HEK293 (cell line): ENCODE measurements around the gene KIAA0753.

Experiments used
- CTCF ChIA-PET: fragments of 350-600 bp; formaldehyde crosslinking; extraction: SDS; loops from one replicate; lab custom pipeline; 2021; ENCODE audit warnings: antibody characterized with exemption; lab: Yijun Ruan, JAX
- POLR2A ChIA-PET: fragments of 300-600 bp; formaldehyde crosslinking; extraction: SDS; loops from one replicate; lab custom pipeline; 2020; ENCODE audit warnings: antibody characterized with exemption, inconsistent platforms; lab: Yijun Ruan, JAX
- H3K27ac ChIP-seq: fragments of 200-500 bp; sonication (Bioruptor generic); 2 replicates; pipeline ENCODE4 v1.5.1; 2014; ENCODE audit warnings: low read depth, low read length, control low read depth, inconsistent platforms; ENCODE audit errors: extremely low read depth
- H3K36me3 ChIP-seq, 2 experiments: fragments of 200-500 bp in 1 of 2; sonication (Bioruptor generic) in 1 of 2; 1 replicate in 1 of 2; 2 replicates in 1 of 2; pipeline ENCODE4 v1.5.1; 2014 to 2017; ENCODE audit warnings: inconsistent platforms in 2 of 2, low read length in 2 of 2; ENCODE audit not compliant: control insufficient read depth in 2 of 2, insufficient read depth in 1 of 2
- H3K4me1 ChIP-seq: fragments of 200-500 bp; sonication (Bioruptor generic); 2 replicates; pipeline ENCODE4 v1.5.1; 2014; ENCODE audit warnings: mild to moderate bottlenecking, low read length, inconsistent platforms; ENCODE audit not compliant: control insufficient read depth, insufficient read depth
- H3K4me3 ChIP-seq: 2 replicates; pipeline ENCODE4 v1.5.1; 2011; ENCODE audit warnings: low read depth, mild to moderate bottlenecking, control low read depth, low read length, moderate library complexity
- H3K9me3 ChIP-seq: fragments of 200-500 bp; sonication (Bioruptor generic); 2 replicates; pipeline ENCODE4 v1.5.1; 2014; ENCODE audit warnings: low read depth, low read length, inconsistent platforms; ENCODE audit not compliant: control insufficient read depth, insufficient read depth
- EGR2 ChIP-seq: fragments of 450-650 bp; formaldehyde crosslinking; IDR thresholded peaks from 2 replicates; pipeline ENCODE4 v1.5.1; 2016; ENCODE audit warnings: low read depth, missing biosample characterization, missing genetic modification characterization
- PRDM2 ChIP-seq: fragments of 450-650 bp; formaldehyde crosslinking; IDR thresholded peaks from 2 replicates; pipeline ENCODE4 v1.5.1; 2016; ENCODE audit warnings: missing biosample characterization, missing genetic modification characterization, borderline replicate concordance
- YY2 ChIP-seq: fragments of 450-650 bp; formaldehyde crosslinking; IDR thresholded peaks from 2 replicates; pipeline ENCODE4 v1.5.1; 2016; ENCODE audit warnings: missing biosample characterization, missing genetic modification characterization
- ZBTB7A ChIP-seq: fragments of 450-650 bp; formaldehyde crosslinking; IDR thresholded peaks from 2 replicates; pipeline ENCODE4 v1.5.1; 2016; ENCODE audit warnings: low read depth, missing biosample characterization, missing genetic modification characterization
- ZBTB8A ChIP-seq: fragments of 450-650 bp; formaldehyde crosslinking; IDR thresholded peaks from 2 replicates; pipeline ENCODE4 v1.5.1; 2016; ENCODE audit warnings: missing biosample characterization, missing genetic modification characterization
- ZNF112 ChIP-seq: fragments of 450-650 bp; formaldehyde crosslinking; IDR thresholded peaks from 2 replicates; pipeline ENCODE4 v1.5.0; 2017; ENCODE audit warnings: missing biosample characterization, missing genetic modification characterization
- ZNF202 ChIP-seq: fragments of 450-650 bp; formaldehyde crosslinking; IDR thresholded peaks from 2 replicates; pipeline ENCODE4 v1.5.1; 2016; ENCODE audit warnings: missing biosample characterization, missing genetic modification characterization, borderline replicate concordance
- ZNF211 ChIP-seq: fragments of 450-650 bp; formaldehyde crosslinking; IDR thresholded peaks from 2 replicates; pipeline ENCODE4 v1.5.1; 2016; ENCODE audit warnings: low read depth, missing biosample characterization, missing genetic modification characterization
- ZNF341 ChIP-seq: fragments of 450-650 bp; formaldehyde crosslinking; IDR thresholded peaks from 2 replicates; pipeline ENCODE4; 2016; ENCODE audit warnings: low read depth, missing biosample characterization, missing genetic modification characterization
- ZNF423 ChIP-seq: fragments of 450-650 bp; formaldehyde crosslinking; IDR thresholded peaks from 2 replicates; pipeline ENCODE4 v1.5.1; 2016; ENCODE audit warnings: missing biosample characterization, missing genetic modification characterization
- ZNF48 ChIP-seq: fragments of 450-650 bp; formaldehyde crosslinking; IDR thresholded peaks from 2 replicates; pipeline ENCODE4 v1.5.1; 2016; ENCODE audit warnings: missing biosample characterization, missing genetic modification characterization
- ZNF548 ChIP-seq: fragments of 450-650 bp; formaldehyde crosslinking; IDR thresholded peaks from 2 replicates; pipeline ENCODE4 v1.5.1; 2016; ENCODE audit warnings: missing biosample characterization, missing genetic modification characterization
- ZNF560 ChIP-seq: fragments of 450-650 bp; formaldehyde crosslinking; IDR thresholded peaks from 2 replicates; pipeline ENCODE4 v1.5.1; 2017; ENCODE audit warnings: missing biosample characterization, missing genetic modification characterization, borderline replicate concordance
- ZNF585B ChIP-seq: fragments of 450-650 bp; formaldehyde crosslinking; IDR thresholded peaks from 2 replicates; pipeline ENCODE4 v1.5.1; 2016; ENCODE audit warnings: missing biosample characterization, missing genetic modification characterization
- ZNF600 ChIP-seq: fragments of 450-650 bp; formaldehyde crosslinking; IDR thresholded peaks from 2 replicates; pipeline ENCODE4 v1.5.1; 2016; ENCODE audit warnings: missing biosample characterization, missing genetic modification characterization
- ZNF670 ChIP-seq: fragments of 450-650 bp; formaldehyde crosslinking; IDR thresholded peaks from 2 replicates; pipeline ENCODE4 v1.5.1; 2016; ENCODE audit warnings: missing biosample characterization, missing genetic modification characterization, low read depth
- ZNF701 ChIP-seq: fragments of 450-650 bp; formaldehyde crosslinking; IDR thresholded peaks from 2 replicates; pipeline ENCODE4 v1.5.1; 2016; ENCODE audit warnings: missing biosample characterization, missing genetic modification characterization
- ZNF777 ChIP-seq: fragments of 450-650 bp; formaldehyde crosslinking; IDR thresholded peaks from 2 replicates; pipeline ENCODE4 v1.5.1; 2017; ENCODE audit warnings: missing biosample characterization, missing genetic modification characterization, borderline replicate concordance
- ZXDB ChIP-seq: fragments of 450-650 bp; formaldehyde crosslinking; IDR thresholded peaks from 2 replicates; pipeline ENCODE4 v1.5.1; 2016; ENCODE audit warnings: missing biosample characterization, missing genetic modification characterization
- TF ChIP-seq, protein P1 (sequence below): fragments of 450-650 bp; IDR thresholded peaks from 2 replicates; pipeline ENCODE4 v1.5.1; 2018; ENCODE audit warnings: missing biosample characterization, mild to moderate bottlenecking, missing genetic modification characterization

The KIAA0753 gene

DNA sequence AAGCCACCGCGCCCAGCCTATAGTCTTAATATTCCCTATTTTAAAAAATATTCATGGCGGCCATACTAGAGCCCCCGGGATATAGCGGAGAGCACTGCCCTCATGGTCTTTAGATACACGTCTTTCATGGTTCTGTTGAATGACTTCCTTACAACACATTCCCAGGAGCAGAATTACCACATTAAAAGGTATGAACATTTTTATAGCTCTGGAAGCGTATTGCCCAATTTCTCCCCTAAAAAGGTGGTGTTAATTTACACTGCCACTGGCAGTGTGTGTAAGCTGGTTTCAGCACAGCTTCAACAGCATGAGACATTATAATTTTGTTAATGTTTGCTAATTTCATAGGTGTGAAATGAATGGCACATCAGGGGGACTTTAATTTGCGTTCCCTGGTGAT lies 30.1 kb upstream of the KIAA0753 start:
- peaks cover 0 to 7% of the 10 kb centered on the region in 2 experiments; a peak in 2 of 3 replicates for H3K36me3 ChIP-seq
- no peak overlapping the region for H3K4me3 ChIP-seq
- ChIA-PET POLR2A (no interaction called here), CTCF (interaction anchor here (0.7 to 1.8 kb wide), 6 partner anchors 9 to 351 kb away, joined by 3 to 7 read pairs (median 4); no protein-coding TSS in a partner anchor)
- H3K4me1 ChIP-seq: no peaks in the 10 kb centered on the region
- no peaks in the 10 kb centered on the region for H3K9me3 ChIP-seq
- no peak overlapping the region for H3K27ac ChIP-seq
- TF ChIP-seq ZBTB8A (tag by site-specific recombination) (no peak), ZNF548 (no peak), ZNF585B (tag by site-specific recombination) (no peak), ZXDB (no peak), PRDM2 (tag by site-specific recombination) (no peak), ZNF211 (no peak), EGR2 (tag by site-specific recombination) (no peak), ZNF48 (tag by site-specific recombination) (no peak), ZNF560 (tag by site-specific recombination) (no peak), ZNF112 (tag by site-specific recombination) (no peak), ZNF202 (tag by site-specific recombination) (no peak), YY2 (tag by site-specific recombination) (no peak), ZNF423 (tag by site-specific recombination) (no peak), ZNF701 (no peak), ZNF600 (tag by site-specific recombination) (no peak), ZNF670 (no peak), ZNF777 (tag by site-specific recombination) (no peak), ZBTB7A (tag by site-specific recombination) (no peak), ZNF341 (tag by site-specific recombination) (no peak)
- TF ChIP-seq, protein P1, sequence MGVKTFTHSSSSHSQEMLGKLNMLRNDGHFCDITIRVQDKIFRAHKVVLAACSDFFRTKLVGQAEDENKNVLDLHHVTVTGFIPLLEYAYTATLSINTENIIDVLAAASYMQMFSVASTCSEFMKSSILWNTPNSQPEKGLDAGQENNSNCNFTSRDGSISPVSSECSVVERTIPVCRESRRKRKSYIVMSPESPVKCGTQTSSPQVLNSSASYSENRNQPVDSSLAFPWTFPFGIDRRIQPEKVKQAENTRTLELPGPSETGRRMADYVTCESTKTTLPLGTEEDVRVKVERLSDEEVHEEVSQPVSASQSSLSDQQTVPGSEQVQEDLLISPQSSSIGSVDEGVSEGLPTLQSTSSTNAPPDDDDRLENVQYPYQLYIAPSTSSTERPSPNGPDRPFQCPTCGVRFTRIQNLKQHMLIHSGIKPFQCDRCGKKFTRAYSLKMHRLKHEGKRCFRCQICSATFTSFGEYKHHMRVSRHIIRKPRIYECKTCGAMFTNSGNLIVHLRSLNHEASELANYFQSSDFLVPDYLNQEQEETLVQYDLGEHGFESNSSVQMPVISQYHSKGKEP: no peak
